ENCODE data around the gene RPTOR. TPM values are rescaled to one million over a fixed set of nuclear protein-coding genes. Genes with fewer than 3 reads are reported as not detected.

The RPTOR gene
- total and polyA plus RNA-seq, 4 donors = 12.4 to 46.1 (median 29.7) TPM

- no peak overlapping the region for H3K4me3 ChIP-seq
- H3K36me3 ChIP-seq (ENCODE audit: control insufficient read depth in 4 of 4, insufficient read depth in 4 of 4, low read length in 4 of 4) = no peaks in the 10 kb centered on the region
- TF ChIP-seq CTCF (IDR thresholded peaks at IDR 0.05; ENCODE audit: control extremely low read depth, extremely low read depth) = no peak
- peaks cover 0 to 9% (median 0%) of the 10 kb centered on the region in 5 donors for H3K4me1 ChIP-seq (ENCODE audit: control insufficient read depth in 5 of 5, insufficient read depth in 5 of 5, low read length in 5 of 5)
- H3K9me3 ChIP-seq (ENCODE audit: control insufficient read depth in 4 of 4, insufficient read depth in 3 of 4, low read length in 3 of 4) = peaks cover 0 to 5% (median 2%) of the 10 kb centered on the region in 4 donors
- peaks cover 0 to 22% (median 18%) of the 10 kb centered on the region in 3 donors for H3K27me3 ChIP-seq (ENCODE audit: control insufficient read depth in 3 of 3, insufficient read depth in 3 of 3, low read length in 2 of 3)
- WGBS, 2 donors = 70 to 84% methylated on average over 11 of the region's 11 CpGs
- no peak overlapping the region for H3K9ac ChIP-seq (ENCODE audit: insufficient read depth in 1 of 2, low read length in 2 of 2)
- no peak for ATAC-seq (ENCODE audit: insufficient read depth, low FRiP score)
- H3K27ac ChIP-seq (ENCODE audit: low read depth in 1 of 2, low read length in 1 of 2) = no peak overlapping the region
- no peak for DNase-seq
Measured at GRCh38 chr17:81008140-81008539, 463.5 kb downstream of the RPTOR start.

- Histone ChIP-seq H3K9me3 (ENCODE audit: control insufficient read depth in 4 of 4, insufficient read depth in 3 of 4, low read length in 3 of 4) (peaks cover 0 to 5% (median 2%) of the 10 kb centered on the region in 4 donors), H3K4me1 (ENCODE audit: control insufficient read depth in 5 of 5, insufficient read depth in 5 of 5, low read length in 5 of 5) (peaks cover 0 to 6% (median 0%) of the 10 kb centered on the region in 5 donors), H3K9ac (ENCODE audit: insufficient read depth in 1 of 2, low read length in 2 of 2) (no peak overlapping the region), H3K27ac (ENCODE audit: low read depth in 1 of 2, low read length in 1 of 2) (no peak overlapping the region), H3K4me3 (no peak overlapping the region), H3K36me3 (ENCODE audit: control insufficient read depth in 4 of 4, insufficient read depth in 4 of 4, low read length in 4 of 4) (no peaks in the 10 kb centered on the region), H3K27me3 (ENCODE audit: control insufficient read depth in 3 of 3, insufficient read depth in 3 of 3, low read length in 2 of 3) (peaks cover 0 to 16% (median 12%) of the 10 kb centered on the region in 3 donors)
- DNase-seq (no peak), ATAC-seq (ENCODE audit: insufficient read depth, low FRiP score) (no peak)
- no peak for TF ChIP-seq CTCF (IDR thresholded peaks at IDR 0.05; ENCODE audit: control extremely low read depth, extremely low read depth)
- WGBS, 2 donors = 61 to 82% methylated on average over 14 of the region's 14 CpGs
Measured at GRCh38 chr17:81009136-81009535, 464.5 kb downstream of the RPTOR start.

GRCh38 chr17:81010935-81011334, 466.3 kb downstream of the RPTOR start:
- ATAC-seq (ENCODE audit: insufficient read depth, low FRiP score) (no peak), DNase-seq (no peak)
- no peak for TF ChIP-seq CTCF (IDR thresholded peaks at IDR 0.05; ENCODE audit: control extremely low read depth, extremely low read depth)
- no peak overlapping the region for H3K4me3 ChIP-seq
- H3K27me3 ChIP-seq (ENCODE audit: control insufficient read depth in 3 of 3, insufficient read depth in 3 of 3, low read length in 2 of 3) = peaks cover 0 to 7% (median 4%) of the 10 kb centered on the region in 3 donors
- WGBS, 2 donors = 91% methylated on average over 2 of the region's 2 CpGs
- peaks cover 0 to 5% (median 2%) of the 10 kb centered on the region in 4 donors for H3K9me3 ChIP-seq (ENCODE audit: control insufficient read depth in 4 of 4, insufficient read depth in 3 of 4, low read length in 3 of 4)
- H3K9ac ChIP-seq (ENCODE audit: insufficient read depth in 1 of 2, low read length in 2 of 2) = no peak overlapping the region
- H3K27ac ChIP-seq (ENCODE audit: low read depth in 1 of 2, low read length in 1 of 2) = no peak overlapping the region
- H3K36me3 ChIP-seq (ENCODE audit: control insufficient read depth in 4 of 4, insufficient read depth in 4 of 4, low read length in 4 of 4) = no peaks in the 10 kb centered on the region
- peaks cover 0 to 3% (median 0%) of the 10 kb centered on the region in 5 donors for H3K4me1 ChIP-seq (ENCODE audit: control insufficient read depth in 5 of 5, insufficient read depth in 5 of 5, low read length in 5 of 5)

- ATAC-seq (ENCODE audit: insufficient read depth, low FRiP score) = no peak
- no peaks in the 10 kb centered on the region for H3K36me3 ChIP-seq (ENCODE audit: control insufficient read depth in 4 of 4, insufficient read depth in 4 of 4, low read length in 4 of 4)
- H3K9me3 ChIP-seq (ENCODE audit: control insufficient read depth in 4 of 4, insufficient read depth in 3 of 4, low read length in 3 of 4) = peaks cover 0 to 5% (median 2%) of the 10 kb centered on the region in 4 donors
- TF ChIP-seq CTCF (IDR thresholded peaks at IDR 0.05; ENCODE audit: control extremely low read depth, extremely low read depth) = no peak
- no peak overlapping the region for H3K9ac ChIP-seq (ENCODE audit: insufficient read depth in 1 of 2, low read length in 2 of 2)
- peaks cover 0 to 3% (median 0%) of the 10 kb centered on the region in 5 donors for H3K4me1 ChIP-seq (ENCODE audit: control insufficient read depth in 5 of 5, insufficient read depth in 5 of 5, low read length in 5 of 5)
- H3K4me3 ChIP-seq = no peak overlapping the region
- peaks cover 0 to 2% (median 0%) of the 10 kb centered on the region in 3 donors for H3K27me3 ChIP-seq (ENCODE audit: control insufficient read depth in 3 of 3, insufficient read depth in 3 of 3, low read length in 2 of 3)
- no peak overlapping the region for H3K27ac ChIP-seq (ENCODE audit: low read depth in 1 of 2, low read length in 1 of 2)
- DNase-seq = no peak
- 76 to 87% methylated on average over 3 of the region's 3 CpGs for WGBS, 2 donors
Measured at GRCh38 chr17:81011951-81012350, 467.3 kb downstream of the RPTOR start.

Data from lung (tissue), 12 donors.